ENCODE results near the gene SFMBT2. TPM values are rescaled to one million over a fixed set of nuclear protein-coding genes. Genes with fewer than 3 reads are reported as not detected.

Gene SFMBT2
- total and polyA plus RNA-seq, 9 donors = 6.1 to 9.8 (median 7.7) TPM

GRCh38 chr10:7426349-7426748 is 15.5 kb upstream of the SFMBT2 start:
- H3K4me3 ChIP-seq (ENCODE audit: low read length) = no peak overlapping the region
- WGBS (ENCODE audit: insufficient coverage) = no CpG with 5 or more reads among the region's 4 CpGs
- H3K4me1 ChIP-seq (ENCODE audit: control insufficient read depth, insufficient read depth, low read length) = no peaks in the 10 kb centered on the region
- DNase-seq = no peak
- no peaks in the 10 kb centered on the region for H3K9me3 ChIP-seq (replicated peaks; ENCODE audit: control insufficient read depth, low read depth, low read length)
- no peaks in the 10 kb centered on the region for H3K36me3 ChIP-seq (ENCODE audit: control insufficient read depth, insufficient read depth, low read length)
- H3K27me3 ChIP-seq (ENCODE audit: control insufficient read depth, insufficient read depth, low read length) = peaks cover 2% of the 10 kb centered on the region
- no peak overlapping the region for H3K27ac ChIP-seq (ENCODE audit: low read length)

DNA sequence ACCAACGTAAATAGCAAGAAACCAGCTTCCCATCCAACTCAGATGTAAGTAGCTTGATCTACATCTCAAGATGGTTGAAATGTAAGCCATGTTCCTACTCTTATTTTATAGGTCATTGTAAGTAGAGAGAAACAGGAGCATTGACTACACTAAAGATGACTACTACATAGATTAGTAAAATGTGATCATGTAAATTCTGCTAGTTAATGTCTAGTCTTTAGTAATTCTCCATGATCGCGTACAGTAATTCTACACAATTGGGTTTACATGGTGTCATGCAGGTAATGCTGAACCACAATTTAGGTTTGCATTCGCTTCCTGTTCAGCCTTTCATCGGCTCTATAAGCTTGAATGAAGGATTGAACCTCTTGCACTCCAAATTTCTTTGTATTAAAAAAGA is 14.9 kb upstream of the SFMBT2 start:
- no peak for DNase-seq
- Histone ChIP-seq H3K4me1 (ENCODE audit: control insufficient read depth, insufficient read depth, low read length) (no peaks in the 10 kb centered on the region), H3K36me3 (ENCODE audit: control insufficient read depth, insufficient read depth, low read length) (no peaks in the 10 kb centered on the region), H3K9me3 (replicated peaks; ENCODE audit: control insufficient read depth, low read depth, low read length) (no peaks in the 10 kb centered on the region), H3K27me3 (ENCODE audit: control insufficient read depth, insufficient read depth, low read length) (peaks cover 2% of the 10 kb centered on the region), H3K4me3 (ENCODE audit: low read length) (no peak overlapping the region), H3K27ac (ENCODE audit: low read length) (no peak overlapping the region)
- no CpG with 5 or more reads among the region's 5 CpGs for WGBS (ENCODE audit: insufficient coverage)

- Histone ChIP-seq H3K27ac (ENCODE audit: low read length) (no peak overlapping the region), H3K9me3 (replicated peaks; ENCODE audit: control insufficient read depth, low read depth, low read length) (no peaks in the 10 kb centered on the region), H3K4me3 (ENCODE audit: low read length) (no peak overlapping the region), H3K4me1 (ENCODE audit: control insufficient read depth, insufficient read depth, low read length) (no peaks in the 10 kb centered on the region), H3K27me3 (ENCODE audit: control insufficient read depth, insufficient read depth, low read length) (peaks cover 2% of the 10 kb centered on the region), H3K36me3 (ENCODE audit: control insufficient read depth, insufficient read depth, low read length) (no peaks in the 10 kb centered on the region)
- whole genome bisulfite sequencing (ENCODE audit: insufficient coverage) = no CpG with 5 or more reads among the region's 3 CpGs
- no peak for DNase-seq
Observed at GRCh38 chr10:7424919-7425318, 14.1 kb upstream of the SFMBT2 start.

DNA sequence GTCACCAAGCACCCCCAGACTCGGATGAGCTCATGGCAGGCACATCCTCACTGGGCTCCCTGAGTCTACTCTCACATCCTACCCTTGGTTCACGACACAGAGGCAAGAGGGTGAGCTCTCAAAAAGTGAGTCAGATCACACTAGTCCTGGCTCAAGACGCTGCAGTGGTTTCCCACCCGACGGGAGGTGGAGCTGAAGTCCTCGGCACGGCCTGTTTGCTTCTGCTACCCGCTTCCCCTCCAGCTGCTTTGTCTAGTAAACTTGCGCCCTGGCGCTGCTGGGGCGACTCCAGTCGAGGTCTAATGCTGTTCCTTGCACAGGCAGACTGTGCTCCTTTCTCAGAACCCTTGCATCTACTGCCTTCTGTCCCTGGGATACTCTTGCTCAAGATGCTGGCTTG is 13.5 kb upstream of the SFMBT2 start:
- WGBS (ENCODE audit: insufficient coverage) = 64% methylated on average over 12 of the region's 12 CpGs

GRCh38 chr10:7423521-7423920 is 12.7 kb upstream of the SFMBT2 start:
- Histone ChIP-seq H3K4me1 (ENCODE audit: control insufficient read depth, insufficient read depth, low read length) (no peaks in the 10 kb centered on the region), H3K27me3 (ENCODE audit: control insufficient read depth, insufficient read depth, low read length) (peaks cover 2% of the 10 kb centered on the region)
- WGBS (ENCODE audit: insufficient coverage) = 32% methylated on average over 4 of the region's 6 CpGs

More for the DNA sequence above, 13.5 kb upstream of the SFMBT2 start:
- Histone ChIP-seq H3K27ac (ENCODE audit: low read length) (no peak overlapping the region), H3K27me3 (ENCODE audit: control insufficient read depth, insufficient read depth, low read length) (peaks cover 2% of the 10 kb centered on the region), H3K4me3 (ENCODE audit: low read length) (no peak overlapping the region), H3K9me3 (replicated peaks; ENCODE audit: control insufficient read depth, low read depth, low read length) (no peaks in the 10 kb centered on the region), H3K36me3 (ENCODE audit: control insufficient read depth, insufficient read depth, low read length) (no peaks in the 10 kb centered on the region), H3K4me1 (ENCODE audit: control insufficient read depth, insufficient read depth, low read length) (no peaks in the 10 kb centered on the region)
- no peak for DNase-seq

GRCh38 chr10:7421526-7421925 is 10.7 kb upstream of the SFMBT2 start:
- Histone ChIP-seq H3K36me3 (ENCODE audit: control insufficient read depth, insufficient read depth, low read length) (no peaks in the 10 kb centered on the region), H3K27me3 (ENCODE audit: control insufficient read depth, insufficient read depth, low read length) (peaks cover 2% of the 10 kb centered on the region), H3K27ac (ENCODE audit: low read length) (no peak overlapping the region), H3K4me3 (ENCODE audit: low read length) (no peak overlapping the region), H3K4me1 (ENCODE audit: control insufficient read depth, insufficient read depth, low read length) (no peaks in the 10 kb centered on the region), H3K9me3 (replicated peaks; ENCODE audit: control insufficient read depth, low read depth, low read length) (no peaks in the 10 kb centered on the region)
- DNase-seq = no peak
- no CpG with 5 or more reads among the region's 1 CpG for WGBS (ENCODE audit: insufficient coverage)

More at GRCh38 chr10:7423521-7423920, 12.7 kb upstream of the SFMBT2 start:
- Histone ChIP-seq H3K9me3 (replicated peaks; ENCODE audit: control insufficient read depth, low read depth, low read length) (no peaks in the 10 kb centered on the region), H3K36me3 (ENCODE audit: control insufficient read depth, insufficient read depth, low read length) (no peaks in the 10 kb centered on the region), H3K27ac (ENCODE audit: low read length) (no peak overlapping the region), H3K4me3 (ENCODE audit: low read length) (no peak overlapping the region)
- no peak for DNase-seq

DNA sequence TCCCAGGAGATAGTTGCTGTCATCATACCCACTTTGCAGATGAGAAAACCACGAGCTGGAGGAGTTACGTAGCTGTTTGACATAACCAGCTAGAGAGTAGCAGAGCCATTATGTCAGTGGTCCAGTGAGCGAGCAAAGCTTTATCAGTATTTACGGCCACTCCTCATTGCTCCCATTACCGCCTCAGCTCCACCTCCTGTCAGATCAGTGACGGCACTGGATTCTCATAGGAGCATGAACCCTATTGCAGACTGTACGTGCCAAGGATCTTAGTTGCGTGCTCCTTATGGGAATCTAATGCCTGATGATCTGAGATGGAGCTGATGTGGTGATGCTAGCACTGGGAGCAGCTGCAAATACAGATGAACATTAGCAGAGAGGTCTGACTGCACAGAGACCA is 9.2 kb upstream of the SFMBT2 start:
- no peaks in the 10 kb centered on the region for H3K9me3 ChIP-seq (replicated peaks; ENCODE audit: control insufficient read depth, low read depth, low read length)
- no peak for DNase-seq
- H3K4me3 ChIP-seq (ENCODE audit: low read length) = no peak overlapping the region
- no peaks in the 10 kb centered on the region for H3K36me3 ChIP-seq (ENCODE audit: control insufficient read depth, insufficient read depth, low read length)
- no peaks in the 10 kb centered on the region for H3K4me1 ChIP-seq (ENCODE audit: control insufficient read depth, insufficient read depth, low read length)
- H3K27ac ChIP-seq (ENCODE audit: low read length) = no peak overlapping the region
- H3K27me3 ChIP-seq (ENCODE audit: control insufficient read depth, insufficient read depth, low read length) = peaks cover 2% of the 10 kb centered on the region
- 71% methylated on average over 3 of the region's 8 CpGs for WGBS (ENCODE audit: insufficient coverage)

- Histone ChIP-seq H3K27ac (ENCODE audit: low read length) (no peak overlapping the region), H3K4me1 (ENCODE audit: control insufficient read depth, insufficient read depth, low read length) (peaks cover 2% of the 10 kb centered on the region), H3K36me3 (ENCODE audit: control insufficient read depth, insufficient read depth, low read length) (no peaks in the 10 kb centered on the region), H3K27me3 (ENCODE audit: control insufficient read depth, insufficient read depth, low read length) (peaks cover 8% of the 10 kb centered on the region), H3K9me3 (replicated peaks; ENCODE audit: control insufficient read depth, low read depth, low read length) (no peaks in the 10 kb centered on the region), H3K4me3 (ENCODE audit: low read length) (no peak overlapping the region)
- 78% methylated on average over 1 of the region's 1 CpG for WGBS (ENCODE audit: insufficient coverage)
- no peak for DNase-seq
Observed at GRCh38 chr10:7417807-7418206, 7.0 kb upstream of the SFMBT2 start.

DNA sequence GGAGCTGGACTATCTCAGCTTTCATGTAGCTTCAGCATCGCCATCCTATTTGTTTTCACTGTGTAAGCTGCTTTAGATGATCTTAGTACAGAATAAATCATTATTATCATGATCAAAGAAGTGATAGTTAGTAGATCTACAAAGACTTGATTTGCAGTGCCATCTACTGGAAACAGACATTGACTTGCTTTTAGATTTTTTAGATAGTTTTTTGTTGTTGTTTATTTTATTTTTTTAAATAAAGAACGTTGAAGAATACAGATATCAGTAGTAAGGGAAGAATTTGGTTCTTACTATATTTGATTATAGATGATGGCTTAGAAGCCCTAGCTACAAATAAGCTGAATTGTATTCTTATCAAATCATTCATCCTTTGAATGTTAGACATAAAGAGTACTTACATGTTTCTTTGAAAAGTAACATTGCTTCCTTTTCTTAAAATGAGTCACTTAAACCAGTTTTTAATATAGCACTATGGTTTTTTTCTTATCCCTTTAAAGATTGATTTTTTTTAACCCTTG is 6.3 kb upstream of the SFMBT2 start:
- no CpG with 5 or more reads among the region's 2 CpGs for WGBS (ENCODE audit: insufficient coverage)

GRCh38 chr10:7414766-7415165 is 3.9 kb upstream of the SFMBT2 start:
- Histone ChIP-seq H3K4me3 (ENCODE audit: low read length) (no peak overlapping the region), H3K9me3 (replicated peaks; ENCODE audit: control insufficient read depth, low read depth, low read length) (no peaks in the 10 kb centered on the region), H3K27me3 (ENCODE audit: control insufficient read depth, insufficient read depth, low read length) (peaks cover 31% of the 10 kb centered on the region), H3K27ac (ENCODE audit: low read length) (no peak overlapping the region), H3K4me1 (ENCODE audit: control insufficient read depth, insufficient read depth, low read length) (peaks cover 17% of the 10 kb centered on the region), H3K36me3 (ENCODE audit: control insufficient read depth, insufficient read depth, low read length) (no peaks in the 10 kb centered on the region)
- no peak for DNase-seq
- no CpG with 5 or more reads among the region's 2 CpGs for WGBS (ENCODE audit: insufficient coverage)

More for the DNA sequence above, 6.3 kb upstream of the SFMBT2 start:
- Histone ChIP-seq H3K4me1 (ENCODE audit: control insufficient read depth, insufficient read depth, low read length) (peaks cover 8% of the 10 kb centered on the region), H3K27me3 (ENCODE audit: control insufficient read depth, insufficient read depth, low read length) (peaks cover 14% of the 10 kb centered on the region), H3K4me3 (ENCODE audit: low read length) (no peak overlapping the region), H3K27ac (ENCODE audit: low read length) (no peak overlapping the region), H3K36me3 (ENCODE audit: control insufficient read depth, insufficient read depth, low read length) (no peaks in the 10 kb centered on the region), H3K9me3 (replicated peaks; ENCODE audit: control insufficient read depth, low read depth, low read length) (no peaks in the 10 kb centered on the region)
- DNase-seq = peak; percentile 57

GRCh38 chr10:7412928-7413282 is 2.1 kb upstream of the SFMBT2 start:
- Histone ChIP-seq H3K36me3 (ENCODE audit: control insufficient read depth, insufficient read depth, low read length) (no peaks in the 10 kb centered on the region), H3K4me3 (ENCODE audit: low read length) (peak overlapping the region; percentile 34), H3K9me3 (replicated peaks; ENCODE audit: control insufficient read depth, low read depth, low read length) (no peaks in the 10 kb centered on the region), H3K4me1 (ENCODE audit: control insufficient read depth, insufficient read depth, low read length) (peaks cover 29% of the 10 kb centered on the region), H3K27ac (ENCODE audit: low read length) (no peak overlapping the region), H3K27me3 (ENCODE audit: control insufficient read depth, insufficient read depth, low read length) (peaks cover 49% of the 10 kb centered on the region)
- WGBS (ENCODE audit: insufficient coverage) = 3% methylated on average over 17 of the region's 32 CpGs
- no peak for DNase-seq
